ENCODE measurements around the gene RHBDL1. TPM values are rescaled to one million over a fixed set of nuclear protein-coding genes. Genes with fewer than 3 reads are reported as not detected.

Gene RHBDL1
- total and polyA plus RNA-seq, 9 of the 15 experiments (the other 6 are each of a cell fraction or from before 2014, with no cell fraction given): 0.03 to 5.6 (median 1.3) TPM; not detected in 1

GRCh38 chr16:674968-675883 is at the start of gene RHBDL1 (continued):
- TF ChIP-seq ATF6 (CRISPR knock-in tag; IDR thresholded peaks at IDR 0.05) (no peak), TRIM28 (IDR thresholded peaks at IDR 0.05) (no peak), ZNF408 (CRISPR knock-in tag; IDR thresholded peaks at IDR 0.05; ENCODE audit: low read depth) (no peak), ZNF507 (tag; conservative IDR thresholded peaks at IDR 0.05) (no peak), NONO (IDR thresholded peaks at IDR 0.05; ENCODE audit: low read depth in 2 of 2, low read length in 1 of 2) (no peak), ETV1 (tag; conservative IDR thresholded peaks at IDR 0.05; ENCODE audit: low read depth) (peak; percentile 21; the same call in 1 of the 2 replicates), ZNF740 (CRISPR knock-in tag; IDR thresholded peaks at IDR 0.05) (peak; percentile 96), ZNF740 (tag; IDR thresholded peaks at IDR 0.05) (peak in 1 of 2 experiments; percentile 81; a peak in 2 of 4 replicates), PBX2 (CRISPR knock-in tag; IDR thresholded peaks at IDR 0.05; ENCODE audit: low read depth) (no peak), PBX2 (tag; conservative IDR thresholded peaks at IDR 0.05; ENCODE audit: low read depth) (no peak), ZBTB12 (CRISPR knock-in tag; IDR thresholded peaks at IDR 0.05) (no peak), FOXA3 (CRISPR knock-in tag; conservative IDR thresholded peaks at IDR 0.05 in 1 of 2, IDR thresholded peaks at IDR 0.05 in 1 of 2) (no peak), CCAR2 (IDR thresholded peaks at IDR 0.05; ENCODE audit: low read depth, low read length) (no peak), NR4A1 (CRISPR knock-in tag; IDR thresholded peaks at IDR 0.05) (no peak), NR4A1 (tag; IDR thresholded peaks at IDR 0.05) (no peak), BMI1 (IDR thresholded peaks at IDR 0.05; ENCODE audit: low read length) (no peak), ZNF644 (tag; IDR thresholded peaks at IDR 0.05; ENCODE audit: low read depth) (no peak), POLR2AphosphoS5 (IDR thresholded peaks at IDR 0.05; ENCODE audit: control insufficient read depth, insufficient read depth, low read depth, low read length) (0 out of 2 replicates have a peak, but pooled peaks have one; percentile 26), CC2D1A (IDR thresholded peaks at IDR 0.05) (no peak), ZNF175 (CRISPR knock-in tag; IDR thresholded peaks at IDR 0.05; ENCODE audit: low read depth) (no peak), ZFP30 (CRISPR knock-in tag; IDR thresholded peaks at IDR 0.05; ENCODE audit: borderline replicate concordance) (no peak)

Measured in K562 (cell line).